ENCODE results near the gene GASK1B. TPM values are rescaled to one million over a fixed set of nuclear protein-coding genes. Genes with fewer than 3 reads are reported as not detected.

GASK1B gene
- total and polyA plus RNA-seq, 2 of the 13 experiments (the other 11 are each of a cell fraction or from before 2014, with no cell fraction given) = 29.1 to 40.4 TPM

GRCh38 chr4:158209825-158210807 is 37.3 kb upstream of the GASK1B start, which contains the start of gene TMEM144 (continued):
- no peak for TF ChIP-seq PREB (CRISPR knock-in tag; IDR thresholded peaks at IDR 0.05)
- TF ChIP-seq GRHL1 (CRISPR knock-in tag; conservative IDR thresholded peaks at IDR 0.05) = no peak
- TF ChIP-seq SMARCC2 (IDR thresholded peaks at IDR 0.05) = no peak
- no peak for TF ChIP-seq CENPT (CRISPR knock-in tag; IDR thresholded peaks at IDR 0.05; ENCODE audit: low read depth)
- peak; percentile 39; the same call in 1 of the 3 replicates for TF ChIP-seq MXI1 (IDR thresholded peaks at IDR 0.05; ENCODE audit: borderline replicate concordance, low read depth, low read length)
- no peak for TF ChIP-seq RFXAP (CRISPR knock-in tag; IDR thresholded peaks at IDR 0.05; ENCODE audit: borderline replicate concordance)
- no peak for TF ChIP-seq KIAA2018 (CRISPR knock-in tag; IDR thresholded peaks at IDR 0.05; ENCODE audit: borderline replicate concordance)
- TF ChIP-seq MYPOP (CRISPR knock-in tag; IDR thresholded peaks at IDR 0.05) = peak; percentile 65; the same call in 1 of the 2 replicates
- TF ChIP-seq RNF219 (CRISPR knock-in tag; IDR thresholded peaks at IDR 0.05) = no peak
- peak; percentile 79 for TF ChIP-seq HNF1B (CRISPR knock-in tag; IDR thresholded peaks at IDR 0.05)
